LNCaP clone FGC (cell line): ENCODE measurements around the gene GPR156.

ENCODE experiments used
- DNase-seq: peaks from one replicate; pipeline ENCODE4 v3.0.0-alpha.2; 2011; ENCODE audit warnings: low read depth
- H3K4me3 ChIP-seq: 2 replicates; pipeline ENCODE4 v1.5.1; 2011; ENCODE audit warnings: mild to moderate bottlenecking, low read depth, low read length, control low read depth
- CTCF ChIP-seq: IDR thresholded peaks from 2 replicates; pipeline ENCODE4 v1.5.1; 2012; ENCODE audit warnings: mild to moderate bottlenecking; ENCODE audit not compliant: control insufficient read depth, insufficient read depth; ENCODE audit errors: extremely low read depth

Gene GPR156

GRCh38 chr3:120139140-120139539 lies 145.9 kb downstream of the GPR156 start:
- TF ChIP-seq CTCF: no peak
- DNase-seq: no peak
- no peak overlapping the region for H3K4me3 ChIP-seq

GRCh38 chr3:120137548-120137947 lies 147.5 kb downstream of the GPR156 start:
- no peak for TF ChIP-seq CTCF
- no peak for DNase-seq
- H3K4me3 ChIP-seq: no peak overlapping the region

GRCh38 chr3:120130656-120131055 lies 154.4 kb downstream of the GPR156 start:
- no peak overlapping the region for H3K4me3 ChIP-seq
- DNase-seq: no peak
- TF ChIP-seq CTCF: no peak

- no peak for DNase-seq
- no peak for TF ChIP-seq CTCF
- no peak overlapping the region for H3K4me3 ChIP-seq
These were observed 155.1 kb downstream of the GPR156 start for GRCh38 chr3:120129718-120130513.

GRCh38 chr3:120129051-120129450 lies 156.0 kb downstream of the GPR156 start:
- no peak overlapping the region for H3K4me3 ChIP-seq
- no peak for DNase-seq
- no peak for TF ChIP-seq CTCF

GRCh38 chr3:120125992-120126391 lies 159.0 kb downstream of the GPR156 start:
- DNase-seq: no peak
- no peak overlapping the region for H3K4me3 ChIP-seq
- TF ChIP-seq CTCF: no peak
